ENCODE results near the gene BLOC1S2.
A peak's percentile ranks its signal among the peaks of the same experiment; 100 is the strongest.

Gene BLOC1S2

GRCh38 chr10:100286051-100287033 lies at the start of gene BLOC1S2:
BLOC1S2 (minus strand) TSS chr10:100286680; CDS start chr10:100286659, 21 bp downstream.
- peak within 1 kb of the TSS; percentile 84 for H3K27ac ChIP-seq
- no peak for TF ChIP-seq CTCF (conservative IDR thresholded peaks at IDR 0.05)

GRCh38 chr10:100334762-100335161 lies 48.3 kb upstream of the BLOC1S2 start:
- TF ChIP-seq CTCF (conservative IDR thresholded peaks at IDR 0.05), result no peak
- no peak overlapping the region for H3K27ac ChIP-seq

GRCh38 chr10:100333661-100334440 lies 47.4 kb upstream of the BLOC1S2 start:
- no peak overlapping the region for H3K27ac ChIP-seq
- TF ChIP-seq CTCF (conservative IDR thresholded peaks at IDR 0.05), result no peak

GRCh38 chr10:100333106-100333505 lies 46.6 kb upstream of the BLOC1S2 start:
- H3K27ac ChIP-seq, result no peak overlapping the region
- no peak for TF ChIP-seq CTCF (conservative IDR thresholded peaks at IDR 0.05)

- no peak within 1 kb of the TSS for H3K27ac ChIP-seq
- no peak for TF ChIP-seq CTCF (conservative IDR thresholded peaks at IDR 0.05)
Measured at GRCh38 chr10:100330079-100330478, 43.6 kb upstream of the BLOC1S2 start, which contains the start of gene PKD2L1. PKD2L1 (minus strand) TSS chr10:100330228; CDS start chr10:100330103, 125 bp downstream.

- H3K27ac ChIP-seq, result no peak overlapping the region
- TF ChIP-seq CTCF (conservative IDR thresholded peaks at IDR 0.05), result no peak
Measured at GRCh38 chr10:100328198-100328597, 41.7 kb upstream of the BLOC1S2 start.

GRCh38 chr10:100327718-100328009 lies 41.2 kb upstream of the BLOC1S2 start:
- H3K27ac ChIP-seq, result no peak overlapping the region
- TF ChIP-seq CTCF (conservative IDR thresholded peaks at IDR 0.05), result no peak

Data from VCaP (cell line).